GM21619 (cell line): Measurements from ENCODE around the gene PIKFYVE.
"Not testable (repeated sequence)": the region's sequence is repeated elsewhere in the genome, so short reads cannot be mapped to it uniquely, and the experiment has no call there.

Source experiments
- ATAC-seq: cut with Tn5 transposase; IDR thresholded peaks from one replicate; pipeline ENCODE4 v1.9.1; 2021; ENCODE audit not compliant: unreplicated experiment

PIKFYVE gene

GRCh38 chr2:208254871-208255556, 11.0 kb upstream of the PIKFYVE start, which contains the start of gene IDH1:
Gene IDH1, minus strand, starts transcription at chr2:208255071. Its CDS starts 3,520 bp downstream, at chr2:208251551.
- ATAC-seq = peak; percentile 76

- peak; percentile 20 for ATAC-seq
These were observed 10.4 kb upstream of the PIKFYVE start for GRCh38 chr2:208255557-208256106.

- no peak for ATAC-seq
These were observed 9.8 kb upstream of the PIKFYVE start for GRCh38 chr2:208256192-208256782.

DNA sequence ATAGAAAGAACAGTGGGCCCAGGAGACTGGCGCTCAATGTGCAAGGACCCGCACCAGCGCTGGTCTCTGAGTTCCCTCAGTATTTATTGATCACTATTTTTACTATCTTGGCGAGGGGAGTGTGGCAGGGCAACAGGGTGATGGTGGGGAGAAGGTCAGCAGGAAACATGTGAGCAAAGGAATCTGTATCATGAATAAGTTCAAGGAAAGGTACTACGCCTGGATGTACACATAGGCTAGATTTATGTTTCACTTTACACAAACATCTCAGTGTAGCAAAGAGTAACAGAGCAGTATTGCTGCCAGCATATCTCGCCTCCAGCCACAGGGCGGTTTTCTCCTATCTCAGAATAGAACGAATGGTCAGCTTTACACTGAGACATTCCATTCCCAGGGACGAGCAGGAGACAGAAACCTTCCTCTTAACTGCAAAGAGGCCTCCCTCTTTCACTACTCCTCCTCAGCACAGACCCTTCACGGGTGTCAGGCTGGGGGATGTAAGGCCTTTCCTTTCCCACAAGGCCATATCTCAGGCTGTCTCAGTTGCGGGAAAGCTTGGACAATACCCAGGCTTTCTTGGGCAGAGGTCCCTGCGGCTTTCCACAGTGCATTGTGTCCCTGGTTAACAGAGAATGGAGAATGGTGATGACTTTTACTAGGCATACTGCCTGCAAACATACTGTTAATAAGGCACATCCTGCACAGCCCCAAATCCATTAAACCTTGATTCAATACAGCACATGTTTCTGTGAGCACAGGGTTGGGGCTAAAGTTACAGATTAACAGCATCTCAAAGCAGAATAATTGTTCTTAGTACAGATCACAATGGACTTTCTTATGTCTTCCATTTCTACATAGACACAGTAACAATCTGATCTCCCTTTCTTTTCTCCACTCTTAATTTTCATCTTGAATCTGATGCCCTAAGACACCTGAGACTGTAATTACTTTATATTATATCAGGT, 8.9 kb upstream of the PIKFYVE start:
- not testable (repeated sequence) for ATAC-seq

GRCh38 chr2:208265371-208265800, 669 bp upstream of the PIKFYVE start:
- ATAC-seq = peak; percentile 37

GRCh38 chr2:208266553-208266893, 468 bp downstream of the PIKFYVE start:
- peak; percentile 13 for ATAC-seq

- ATAC-seq = no peak
These were observed 881 bp downstream of the PIKFYVE start for GRCh38 chr2:208266936-208267335.

DNA sequence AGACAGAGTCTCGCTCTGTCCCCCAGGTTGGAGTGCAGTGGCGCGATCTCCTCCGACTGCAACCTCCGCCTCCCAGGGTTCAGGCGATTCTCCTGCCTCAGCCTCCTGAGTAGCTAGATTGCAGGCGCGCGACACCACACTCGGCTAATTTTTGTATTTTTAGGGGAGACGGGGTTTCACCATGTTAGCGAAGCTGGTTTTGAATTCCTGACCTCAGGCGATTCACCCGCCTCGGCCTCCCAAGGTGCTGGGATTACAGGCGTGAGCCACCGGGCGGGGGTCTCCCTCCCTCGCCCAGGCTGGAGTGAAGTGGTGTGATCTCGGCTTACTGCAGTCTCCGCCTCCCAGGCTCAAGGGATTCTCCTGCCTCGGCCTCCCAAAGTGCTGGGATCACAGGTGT, 1.5 kb downstream of the PIKFYVE start:
- ATAC-seq = not testable (repeated sequence)

- no peak for ATAC-seq
These were observed 2.3 kb downstream of the PIKFYVE start for GRCh38 chr2:208268156-208268952.

GRCh38 chr2:208269091-208269490, 3.0 kb downstream of the PIKFYVE start:
- ATAC-seq = no peak

DNA sequence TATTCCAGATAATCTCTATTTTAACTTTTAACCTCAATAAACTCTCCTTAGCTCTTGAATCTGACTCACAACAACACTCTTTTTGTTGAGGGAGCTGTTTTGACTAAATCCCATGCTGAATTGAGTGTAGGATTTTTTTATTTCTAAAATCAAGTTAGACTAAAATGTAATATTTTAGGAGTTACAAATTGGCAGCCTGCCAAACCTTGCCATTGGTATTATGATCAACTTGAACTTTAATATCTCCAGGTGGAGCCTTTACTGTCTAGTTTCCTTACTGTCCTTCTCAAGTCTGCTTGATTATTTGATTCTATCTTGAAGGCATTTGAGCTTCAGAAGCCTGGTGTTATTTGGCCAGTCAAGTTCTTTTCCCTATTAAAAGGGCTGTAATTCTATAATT, 8.7 kb downstream of the PIKFYVE start:
- no peak for ATAC-seq

GRCh38 chr2:208278549-208278948, 12.5 kb downstream of the PIKFYVE start:
- ATAC-seq = no peak

GRCh38 chr2:208279236-208279635, 13.2 kb downstream of the PIKFYVE start:
- ATAC-seq = no peak

DNA sequence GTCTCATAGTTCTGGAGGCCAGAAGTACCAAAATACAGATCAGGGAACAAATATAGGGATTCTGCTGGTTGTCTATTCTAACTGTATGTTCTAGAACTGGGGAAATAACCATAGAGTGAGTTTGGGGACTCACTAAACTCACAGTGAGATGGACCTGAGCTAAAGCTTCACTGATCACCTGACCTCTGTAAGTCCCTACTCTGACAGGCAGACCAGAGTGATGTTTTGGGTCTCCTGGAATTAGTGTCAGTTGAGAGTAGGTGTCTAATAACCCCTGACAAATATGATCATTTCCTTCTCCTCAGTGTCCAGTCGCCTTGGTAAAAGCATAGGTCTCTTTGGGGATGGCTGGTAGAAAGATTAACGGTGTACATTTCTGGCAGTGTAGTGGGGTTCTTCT, 14.2 kb downstream of the PIKFYVE start:
- ATAC-seq = no peak

DNA sequence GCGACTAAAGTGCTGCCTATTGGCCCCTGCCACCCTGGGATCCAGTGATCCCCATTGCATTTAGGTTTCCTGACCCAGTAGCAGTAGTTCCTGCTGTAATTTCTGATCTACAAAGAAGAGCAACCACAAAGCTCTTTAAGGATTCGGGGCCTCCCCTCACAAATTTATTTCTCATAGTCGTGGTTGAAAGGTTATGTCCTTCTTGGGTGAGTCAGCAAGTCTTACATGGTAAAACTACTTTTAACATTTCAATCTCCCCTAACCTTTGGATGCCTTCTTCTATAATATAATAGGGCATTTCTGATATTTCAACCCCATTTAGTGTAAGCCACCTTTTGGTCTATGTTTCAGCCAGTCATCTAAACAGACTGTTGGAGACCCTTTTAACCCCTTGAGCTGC, 14.9 kb downstream of the PIKFYVE start:
- peak; percentile 77 for ATAC-seq

DNA sequence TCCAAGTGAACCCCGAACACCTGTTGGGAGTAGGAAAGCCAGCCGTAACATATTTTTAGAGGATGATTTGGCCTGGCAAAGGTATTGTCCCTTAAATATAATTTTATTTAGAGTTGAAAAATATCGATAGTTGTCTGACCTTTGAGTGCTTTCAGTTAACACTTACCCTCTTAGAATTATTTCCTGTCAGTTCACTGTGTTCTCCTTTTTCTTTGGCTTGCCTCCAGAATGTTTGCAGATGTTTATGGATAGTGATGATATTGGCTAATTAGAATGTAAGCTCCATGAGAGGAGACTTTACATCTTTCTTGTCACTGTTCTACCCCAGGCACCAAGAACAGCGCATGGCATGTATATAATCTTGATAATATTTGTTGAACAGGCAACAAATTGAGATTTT, 19.8 kb downstream of the PIKFYVE start:
- no peak for ATAC-seq

- peak; percentile 64 for ATAC-seq
These were observed 28.5 kb downstream of the PIKFYVE start for GRCh38 chr2:208294482-208295024.

GRCh38 chr2:208295834-208296233, 29.8 kb downstream of the PIKFYVE start:
- no peak for ATAC-seq

GRCh38 chr2:208296610-208297009, 30.6 kb downstream of the PIKFYVE start:
- no peak for ATAC-seq

DNA sequence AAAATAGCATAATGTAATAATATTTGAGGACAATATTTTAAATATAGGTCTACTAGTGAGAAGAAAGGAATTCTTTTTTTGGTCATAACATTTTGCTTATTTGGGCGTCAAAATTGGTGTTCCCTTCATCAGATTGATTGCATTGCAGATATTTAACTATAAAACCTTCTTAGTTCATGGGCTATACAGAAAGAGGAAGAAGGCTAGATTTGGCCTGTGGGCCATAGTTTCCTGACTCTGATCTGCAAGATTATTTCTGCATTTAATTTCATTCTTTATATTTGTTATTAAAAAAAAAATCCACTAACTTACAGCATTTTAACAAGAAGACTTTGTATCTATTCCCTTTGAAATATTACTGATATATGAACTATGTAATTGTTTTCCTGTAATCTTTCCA, 31.9 kb downstream of the PIKFYVE start:
- no peak for ATAC-seq
